H54 (cell line): ENCODE measurements around the gene PCDHGC5.

Experiments used
- DNase-seq: peaks from one replicate; pipeline ENCODE4 v3.0.0; 2011; ENCODE audit warnings: low spot score, mixed read lengths; ENCODE audit not compliant: insufficient read length
- FAIRE-seq: peaks from 3 replicates; lab custom pipeline; 2011; peaks lifted over from hg19 to GRCh38; lab: Jason Lieb, UNC
- POLR2A ChIP-seq: IDR thresholded peaks from 2 replicates; pipeline ENCODE4 v1.6.1; 2011; ENCODE audit warnings: low read depth, mild to moderate bottlenecking, low read length

The PCDHGC5 gene

DNA sequence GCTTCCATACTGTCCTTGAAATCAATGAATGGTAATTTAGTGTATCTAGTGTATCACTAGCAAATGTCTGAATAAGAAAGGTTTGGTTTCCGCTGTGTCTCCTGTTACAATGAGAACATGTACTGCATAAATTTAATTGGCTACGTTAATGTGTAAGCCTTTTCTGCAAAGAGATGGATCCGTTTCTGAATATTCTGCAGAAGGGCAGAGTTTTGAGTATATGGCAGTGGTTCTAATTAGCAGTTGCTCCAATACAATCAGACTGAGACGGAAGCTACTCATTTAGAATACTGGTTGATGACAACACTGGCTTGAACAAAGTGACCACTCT lies 4.6 kb upstream of the PCDHGC5 start:
- no peak for FAIRE-seq

DNA sequence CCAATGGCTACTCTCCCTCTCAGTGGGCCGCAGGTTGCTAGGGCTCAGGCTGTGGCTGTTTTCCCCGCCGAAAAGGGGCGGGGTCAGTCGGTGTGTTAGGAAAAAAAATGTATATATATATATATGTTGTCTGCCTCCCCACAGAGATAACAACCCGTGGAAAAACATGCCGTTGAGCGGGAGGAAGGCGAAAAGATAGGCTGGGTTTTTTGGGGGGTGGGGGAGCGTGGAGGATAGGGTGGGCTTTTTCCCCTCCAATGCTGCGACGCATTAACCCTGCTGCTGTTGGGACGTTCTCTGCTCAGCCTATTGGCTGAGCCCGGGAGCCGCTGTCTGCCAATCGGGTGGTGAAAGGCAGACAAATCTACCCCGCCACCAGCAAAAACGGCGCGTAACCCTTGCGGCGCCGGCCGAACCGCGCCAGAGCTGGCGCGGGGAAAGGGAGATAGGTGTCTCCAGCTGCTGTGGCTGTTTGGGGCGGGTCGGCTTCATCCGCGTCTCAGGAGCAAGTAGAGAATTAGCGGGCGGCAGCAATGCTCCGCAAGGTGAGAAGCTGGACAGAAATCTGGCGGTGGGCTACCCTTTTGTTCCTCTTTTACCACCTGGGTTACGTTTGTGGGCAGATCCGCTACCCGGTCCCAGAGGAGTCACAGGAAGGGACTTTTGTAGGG lies 4.1 kb upstream of the PCDHGC5 start, which contains the start of gene PCDHGC4:
TSS of gene PCDHGC4 (plus strand) at position 390 of the 671 bp plus-strand sequence. CDS start at position 534, 144 bp downstream.
- TF ChIP-seq POLR2A = no peak
- DNase-seq = no peak
- no peak for FAIRE-seq

More for the DNA sequence above, 4.6 kb upstream of the PCDHGC5 start:
- no peak for DNase-seq
- TF ChIP-seq POLR2A = no peak

DNA sequence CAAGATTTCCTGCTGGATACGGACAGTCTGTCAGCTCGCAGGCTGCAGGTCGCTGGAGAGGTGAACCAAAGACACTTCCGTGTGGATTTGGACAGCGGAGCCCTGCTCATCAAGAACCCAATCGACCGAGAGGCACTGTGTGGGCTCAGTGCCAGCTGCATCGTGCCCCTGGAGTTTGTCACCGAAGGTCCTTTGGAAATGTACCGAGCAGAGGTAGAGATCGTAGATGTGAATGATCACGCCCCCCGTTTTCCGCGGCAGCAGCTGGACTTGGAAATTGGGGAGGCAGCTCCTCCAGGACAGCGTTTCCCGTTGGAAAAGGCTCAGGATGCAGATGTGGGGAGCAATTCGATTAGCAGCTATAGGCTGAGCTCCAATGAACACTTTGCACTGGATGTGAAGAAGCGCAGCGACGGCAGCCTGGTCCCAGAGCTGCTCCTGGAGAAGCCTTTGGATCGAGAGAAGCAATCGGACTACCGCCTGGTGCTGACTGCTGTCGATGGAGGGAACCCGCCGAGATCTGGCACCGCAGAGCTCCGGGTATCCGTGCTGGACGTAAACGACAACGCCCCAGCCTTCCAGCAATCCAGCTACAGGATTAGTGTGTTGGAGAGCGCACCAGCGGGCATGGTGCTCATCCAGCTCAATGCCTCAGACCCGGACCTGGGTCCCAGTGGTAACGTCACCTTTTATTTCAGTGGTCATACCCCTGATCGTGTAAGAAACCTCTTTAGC lies 3.4 kb upstream of the PCDHGC5 start:
- DNase-seq (no peak), FAIRE-seq (no peak)
- no peak for TF ChIP-seq POLR2A

DNA sequence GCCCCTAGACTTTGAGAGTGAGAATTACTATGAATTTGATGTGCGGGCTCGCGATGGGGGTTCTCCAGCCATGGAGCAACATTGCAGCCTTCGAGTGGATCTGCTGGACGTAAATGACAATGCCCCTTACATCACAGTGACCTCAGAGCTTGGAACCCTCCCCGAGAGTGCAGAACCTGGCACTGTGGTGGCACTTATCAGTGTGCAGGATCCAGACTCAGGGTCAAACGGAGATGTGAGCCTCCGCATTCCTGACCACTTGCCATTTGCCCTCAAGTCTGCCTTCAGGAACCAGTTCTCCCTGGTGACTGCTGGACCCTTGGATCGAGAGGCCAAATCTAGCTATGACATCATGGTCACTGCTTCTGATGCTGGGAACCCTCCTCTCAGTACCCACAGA lies 2.8 kb upstream of the PCDHGC5 start:
- FAIRE-seq (no peak), DNase-seq (no peak)
- no peak for TF ChIP-seq POLR2A

DNA sequence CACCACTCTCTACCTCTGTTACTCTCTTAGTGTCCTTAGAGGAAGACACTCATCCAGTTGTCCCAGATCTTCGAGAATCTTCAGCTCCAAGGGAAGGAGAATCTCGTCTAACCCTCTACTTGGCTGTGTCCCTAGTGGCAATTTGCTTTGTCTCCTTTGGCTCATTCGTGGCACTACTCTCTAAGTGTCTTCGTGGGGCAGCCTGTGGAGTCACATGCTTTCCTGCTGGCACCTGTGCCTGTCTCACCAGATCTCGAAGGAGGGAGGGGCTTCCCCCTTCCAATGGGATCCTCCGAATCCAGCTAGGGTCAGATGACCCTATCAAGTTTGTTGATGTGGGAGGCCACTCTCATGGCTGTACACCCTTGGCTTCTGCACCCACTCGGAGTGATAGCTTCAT lies 1.8 kb upstream of the PCDHGC5 start:
- TF ChIP-seq POLR2A = no peak
- DNase-seq (no peak), FAIRE-seq (no peak)

DNA sequence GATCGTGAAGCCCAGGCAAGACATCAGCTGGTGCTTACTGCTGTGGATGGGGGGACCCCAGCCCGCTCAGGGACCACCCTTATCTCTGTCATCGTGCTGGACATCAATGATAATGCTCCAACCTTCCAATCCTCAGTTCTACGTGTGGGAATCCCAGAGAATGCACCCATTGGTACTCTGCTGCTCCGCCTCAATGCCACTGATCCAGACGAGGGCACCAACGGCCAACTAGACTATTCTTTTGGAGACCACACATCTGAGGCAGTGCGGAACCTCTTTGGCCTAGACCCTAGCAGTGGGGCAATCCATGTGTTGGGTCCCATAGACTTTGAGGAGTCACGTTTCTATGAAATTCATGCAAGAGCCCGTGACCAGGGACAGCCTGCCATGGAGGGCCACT lies 960 bp downstream of the PCDHGC5 start:
- no peak for DNase-seq
- no peak for TF ChIP-seq POLR2A
- FAIRE-seq = no peak

DNA sequence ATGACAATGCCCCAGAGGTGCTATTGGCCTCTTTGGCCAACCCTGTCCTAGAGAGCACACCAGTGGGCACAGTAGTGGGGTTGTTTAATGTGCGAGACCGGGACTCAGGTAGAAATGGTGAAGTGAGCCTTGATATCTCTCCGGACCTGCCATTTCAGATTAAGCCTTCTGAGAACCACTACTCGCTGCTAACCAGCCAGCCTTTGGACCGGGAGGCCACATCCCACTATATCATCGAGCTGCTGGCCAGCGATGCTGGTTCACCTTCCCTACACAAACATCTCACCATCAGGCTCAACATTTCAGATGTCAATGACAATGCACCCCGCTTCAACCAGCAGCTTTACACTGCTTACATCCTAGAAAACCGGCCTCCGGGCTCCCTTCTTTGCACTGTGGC lies 1.4 kb downstream of the PCDHGC5 start:
- FAIRE-seq (no peak), DNase-seq (no peak)
- TF ChIP-seq POLR2A = no peak

DNA sequence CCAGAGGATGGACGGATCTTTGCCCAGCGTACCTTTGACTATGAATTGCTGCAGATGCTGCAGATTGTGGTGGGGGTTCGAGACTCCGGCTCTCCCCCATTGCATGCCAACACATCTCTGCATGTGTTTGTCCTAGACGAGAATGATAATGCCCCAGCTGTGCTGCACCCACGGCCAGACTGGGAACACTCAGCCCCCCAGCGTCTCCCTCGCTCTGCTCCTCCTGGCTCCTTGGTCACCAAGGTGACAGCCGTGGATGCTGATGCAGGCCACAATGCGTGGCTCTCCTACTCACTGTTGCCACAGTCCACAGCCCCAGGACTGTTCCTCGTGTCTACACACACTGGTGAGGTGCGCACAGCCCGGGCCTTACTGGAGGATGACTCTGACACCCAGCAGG lies 1.9 kb downstream of the PCDHGC5 start:
- TF ChIP-seq POLR2A = no peak
- DNase-seq (no peak), FAIRE-seq (no peak)

DNA sequence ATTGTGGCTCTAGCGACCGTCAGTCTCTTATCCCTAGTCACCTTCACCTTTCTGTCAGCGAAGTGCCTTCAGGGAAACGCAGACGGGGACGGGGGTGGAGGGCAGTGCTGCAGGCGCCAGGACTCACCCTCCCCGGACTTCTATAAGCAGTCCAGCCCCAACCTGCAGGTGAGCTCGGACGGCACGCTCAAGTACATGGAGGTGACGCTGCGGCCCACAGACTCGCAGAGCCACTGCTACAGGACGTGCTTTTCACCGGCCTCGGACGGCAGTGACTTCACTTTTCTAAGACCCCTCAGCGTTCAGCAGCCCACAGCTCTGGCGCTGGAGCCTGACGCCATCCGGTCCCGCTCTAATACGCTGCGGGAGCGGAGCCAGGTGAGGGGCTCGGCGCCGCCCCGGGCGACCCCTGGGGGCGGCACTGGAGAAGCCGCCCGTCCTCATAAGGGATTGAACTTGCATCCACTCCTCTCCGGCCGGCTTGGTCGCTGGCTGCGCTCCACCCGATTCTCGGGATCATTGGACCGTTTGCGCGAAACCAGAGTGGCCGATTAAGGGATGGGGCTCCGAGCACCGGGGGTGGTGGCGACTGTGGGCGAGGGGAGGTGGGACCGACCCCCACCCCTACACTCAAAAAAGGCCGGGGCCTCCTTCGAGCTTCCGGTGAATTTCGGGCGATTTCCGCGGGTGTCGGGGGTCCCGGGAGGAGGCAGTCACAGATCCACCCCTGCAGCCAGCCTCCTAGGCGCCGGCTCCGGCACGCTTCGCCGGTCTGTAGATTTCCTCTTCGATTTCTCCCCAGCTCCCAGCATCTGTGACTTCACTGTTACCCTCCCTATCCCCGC lies 2.7 kb downstream of the PCDHGC5 start:
- no peak for DNase-seq
- FAIRE-seq = no peak
- no peak for TF ChIP-seq POLR2A

DNA sequence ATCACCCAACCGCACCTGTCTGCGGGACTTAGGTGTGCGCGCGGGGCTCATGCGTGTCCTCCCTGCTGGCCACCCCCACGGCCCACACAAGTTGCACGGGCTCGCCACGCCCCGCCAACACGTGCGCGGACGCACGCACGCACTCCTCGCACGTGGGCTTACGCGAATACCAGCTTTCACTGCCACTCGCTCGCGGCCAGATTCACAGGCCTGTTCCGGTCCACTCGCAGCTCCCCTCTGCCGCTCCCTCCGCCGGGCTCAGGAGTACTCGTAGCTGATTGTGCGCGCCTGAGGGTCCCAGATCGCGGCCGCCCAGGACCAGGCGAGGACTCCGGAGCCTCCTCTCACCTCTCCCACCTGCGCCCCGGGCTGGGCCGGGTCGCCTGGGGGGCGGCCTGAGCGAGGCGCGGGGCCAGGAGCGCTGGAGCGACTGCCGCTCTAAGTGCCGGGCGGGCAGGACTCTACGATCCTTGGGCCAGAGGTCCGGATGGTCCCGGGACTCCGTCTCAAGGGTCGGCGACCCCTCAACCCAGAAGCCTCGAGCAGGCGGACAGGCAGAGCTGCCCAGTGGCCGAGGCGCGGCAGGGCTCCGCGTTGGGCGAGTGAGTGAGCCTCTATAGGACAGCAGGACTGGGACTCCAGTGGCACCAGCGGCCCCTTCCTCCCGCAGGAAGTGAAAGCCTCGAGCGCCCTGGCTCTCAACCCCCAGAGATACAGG lies 3.4 kb downstream of the PCDHGC5 start:
- FAIRE-seq = no peak

DNA sequence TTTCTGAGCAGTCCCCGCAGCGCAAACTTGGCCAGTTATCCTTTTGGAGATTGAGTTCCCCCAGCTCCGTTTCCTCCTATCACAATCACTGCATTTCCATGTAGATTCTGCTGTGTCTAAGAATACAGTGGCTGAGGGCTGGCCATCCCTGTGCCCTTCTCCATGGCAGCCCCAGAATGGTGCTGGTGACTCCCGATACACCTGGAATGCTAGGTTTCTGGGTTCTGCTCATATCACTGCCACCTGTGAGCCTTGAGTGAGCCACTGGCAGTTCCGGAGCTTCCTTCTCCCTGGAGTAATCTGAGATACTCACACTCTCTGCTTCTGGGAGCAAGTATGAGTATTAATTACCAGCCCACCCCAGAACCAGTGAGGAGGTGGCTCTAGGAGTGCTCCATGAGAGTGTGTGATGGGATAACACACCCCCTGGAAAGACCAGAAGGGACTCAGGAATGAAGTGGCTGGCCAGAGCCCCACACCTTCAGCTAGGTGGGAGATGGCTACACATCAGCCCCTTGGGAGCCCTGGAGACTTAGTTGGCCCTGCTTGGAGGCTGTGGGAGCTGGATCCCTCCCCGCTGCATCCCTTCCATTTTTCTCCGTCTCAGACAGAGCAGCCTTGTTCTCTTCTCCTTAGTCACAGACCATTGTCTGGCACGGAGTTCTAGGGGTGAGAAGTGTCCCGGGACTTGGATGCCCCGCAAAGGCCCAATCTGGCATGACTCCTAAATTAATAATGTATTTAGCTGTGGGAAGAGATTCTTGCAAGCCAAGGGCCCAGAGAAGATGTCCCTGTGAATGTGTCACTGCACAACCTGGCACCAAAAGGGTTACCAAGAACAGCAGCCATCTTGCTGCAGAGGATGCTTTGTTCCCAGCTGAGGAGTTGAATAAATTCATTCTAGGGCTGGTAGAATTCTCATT lies 4.9 kb downstream of the PCDHGC5 start:
- TF ChIP-seq POLR2A = no peak
- FAIRE-seq (no peak), DNase-seq (no peak)

More for the DNA sequence above, 3.4 kb downstream of the PCDHGC5 start:
- DNase-seq = no peak
- TF ChIP-seq POLR2A = no peak

DNA sequence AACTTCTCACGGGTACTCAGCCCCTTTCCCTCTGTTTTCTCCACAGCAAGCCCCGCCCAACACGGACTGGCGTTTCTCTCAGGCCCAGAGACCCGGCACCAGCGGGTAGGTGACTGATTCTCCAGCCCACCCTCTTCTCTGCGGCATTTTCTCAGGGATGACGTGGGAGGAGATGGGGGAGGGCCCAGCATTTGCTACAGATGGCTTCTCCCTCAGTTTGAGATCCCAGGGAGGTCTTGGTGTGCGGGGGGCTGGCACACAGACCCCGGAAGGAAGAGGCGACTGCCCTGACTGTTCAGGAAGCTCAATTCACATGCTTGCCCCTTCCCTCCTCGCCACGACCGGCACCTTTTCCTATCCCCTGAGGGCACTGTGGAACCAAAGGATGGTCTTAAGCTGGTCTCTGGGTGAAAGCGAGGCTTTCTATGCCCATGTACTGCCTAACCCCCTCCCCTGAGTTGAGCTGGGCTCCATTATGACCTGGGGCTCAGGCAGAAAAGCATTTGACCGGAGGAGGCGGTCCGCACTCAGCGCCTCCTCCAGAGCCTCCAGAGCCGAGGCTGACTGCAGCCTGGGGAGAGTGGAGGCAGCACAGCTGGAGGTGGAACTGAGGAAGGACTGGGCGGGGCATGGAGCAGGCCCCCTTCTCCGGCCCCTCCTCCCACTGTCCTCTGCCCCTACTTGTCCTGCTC lies 6.0 kb downstream of the PCDHGC5 start:
- DNase-seq = no peak
- TF ChIP-seq POLR2A = no peak
- no peak for FAIRE-seq
